ENCODE measurements around the gene ABCC9.

- TF ChIP-seq, protein P1, sequence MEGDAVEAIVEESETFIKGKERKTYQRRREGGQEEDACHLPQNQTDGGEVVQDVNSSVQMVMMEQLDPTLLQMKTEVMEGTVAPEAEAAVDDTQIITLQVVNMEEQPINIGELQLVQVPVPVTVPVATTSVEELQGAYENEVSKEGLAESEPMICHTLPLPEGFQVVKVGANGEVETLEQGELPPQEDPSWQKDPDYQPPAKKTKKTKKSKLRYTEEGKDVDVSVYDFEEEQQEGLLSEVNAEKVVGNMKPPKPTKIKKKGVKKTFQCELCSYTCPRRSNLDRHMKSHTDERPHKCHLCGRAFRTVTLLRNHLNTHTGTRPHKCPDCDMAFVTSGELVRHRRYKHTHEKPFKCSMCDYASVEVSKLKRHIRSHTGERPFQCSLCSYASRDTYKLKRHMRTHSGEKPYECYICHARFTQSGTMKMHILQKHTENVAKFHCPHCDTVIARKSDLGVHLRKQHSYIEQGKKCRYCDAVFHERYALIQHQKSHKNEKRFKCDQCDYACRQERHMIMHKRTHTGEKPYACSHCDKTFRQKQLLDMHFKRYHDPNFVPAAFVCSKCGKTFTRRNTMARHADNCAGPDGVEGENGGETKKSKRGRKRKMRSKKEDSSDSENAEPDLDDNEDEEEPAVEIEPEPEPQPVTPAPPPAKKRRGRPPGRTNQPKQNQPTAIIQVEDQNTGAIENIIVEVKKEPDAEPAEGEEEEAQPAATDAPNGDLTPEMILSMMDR (conservative IDR thresholded peaks at IDR 0.05): no peak
- no peak for TF ChIP-seq ZFX (IDR thresholded peaks at IDR 0.05)
Measured at GRCh38 chr12:21913823-21914222, 27.4 kb downstream of the ABCC9 start.

All from C4-2B (cell line).